Fibroblast of skin of left biceps (primary cell): ENCODE measurements around the gene ZNF619.

Experiments
- DNase-seq, 2 experiments: peaks; one replicate each; pipeline ENCODE4 v3.0.0-alpha.2; 2013; ENCODE audit warnings: low read depth in 2 of 2

The ZNF619 gene

GRCh38 chr3:40465456-40465855 lies 11.5 kb upstream of the ZNF619 start:
- DNase-seq = no peak

- DNase-seq = no peak
Measured at GRCh38 chr3:40468018-40468417, 8.9 kb upstream of the ZNF619 start.

GRCh38 chr3:40470701-40471100 lies 6.2 kb upstream of the ZNF619 start:
- DNase-seq = no peak

GRCh38 chr3:40477666-40478065 lies 744 bp downstream of the ZNF619 start:
- no peak for DNase-seq

- no peak for DNase-seq
Measured at GRCh38 chr3:40487172-40487571, 10.2 kb downstream of the ZNF619 start.

GRCh38 chr3:40490916-40491315 lies 14.0 kb downstream of the ZNF619 start:
- no peak for DNase-seq

GRCh38 chr3:40494698-40495097 lies 17.8 kb downstream of the ZNF619 start:
- no peak for DNase-seq

GRCh38 chr3:40497288-40497687 lies 20.4 kb downstream of the ZNF619 start:
- no peak for DNase-seq

- no peak for DNase-seq
Measured at GRCh38 chr3:40499952-40500351, 23.0 kb downstream of the ZNF619 start.

- DNase-seq = no peak
Measured at GRCh38 chr3:40502034-40502433, 25.1 kb downstream of the ZNF619 start.

GRCh38 chr3:40504636-40505430 lies 27.9 kb downstream of the ZNF619 start:
- DNase-seq = peak; percentile 72 to 76

- DNase-seq = no peak
Measured at GRCh38 chr3:40505599-40506462, 28.9 kb downstream of the ZNF619 start, which contains the start of gene ZNF620. TSS of gene ZNF620 (plus strand) at chr3:40506039. CDS start at chr3:40506353, 314 bp downstream.

GRCh38 chr3:40511031-40511718 lies 34.3 kb downstream of the ZNF619 start:
- no peak for DNase-seq

- DNase-seq = peak; percentile 50 to 52
Measured at GRCh38 chr3:40516201-40516600, 39.3 kb downstream of the ZNF619 start.

GRCh38 chr3:40518067-40518466 lies 41.1 kb downstream of the ZNF619 start:
- DNase-seq = no peak

GRCh38 chr3:40518848-40519247 lies 41.9 kb downstream of the ZNF619 start:
- no peak for DNase-seq

GRCh38 chr3:40521254-40521653 lies 44.3 kb downstream of the ZNF619 start:
- DNase-seq = no peak

GRCh38 chr3:40523781-40524180 lies 46.9 kb downstream of the ZNF619 start:
- no peak for DNase-seq

- no peak for DNase-seq
Measured at GRCh38 chr3:40524222-40524567, 47.3 kb downstream of the ZNF619 start.

- peak; percentile 39 to 50 for DNase-seq
Measured at GRCh38 chr3:40524568-40525285, 47.8 kb downstream of the ZNF619 start, which contains the start of gene ZNF621. TSS of gene ZNF621 (plus strand) at chr3:40524960. CDS start at chr3:40525841, 881 bp downstream.

GRCh38 chr3:40528426-40528825 lies 51.5 kb downstream of the ZNF619 start:
- DNase-seq = no peak
